ENCODE data around the gene LCP1.

The LCP1 gene

GRCh38 chr13:46143184-46143701, 38.7 kb downstream of the LCP1 start:
- in situ Hi-C loops (cut with HindIII; ENCODE audit: low sequenced_read_pairs), result no loop called here

GRCh38 chr13:46142776-46143175, 39.2 kb downstream of the LCP1 start:
- in situ Hi-C loops (cut with HindIII; ENCODE audit: low sequenced_read_pairs), result no loop called here
- DNase-seq (ENCODE audit: low read depth, low spot score), result no peak
- TF ChIP-seq CTCF (IDR thresholded peaks at IDR 0.05; ENCODE audit: low read depth, low read length), result no peak
- H3K4me3 ChIP-seq (ENCODE audit: low read depth, low read length), result no peak overlapping the region

More at GRCh38 chr13:46143184-46143701, 38.7 kb downstream of the LCP1 start:
- no peak for DNase-seq (ENCODE audit: low read depth, low spot score)
- H3K4me3 ChIP-seq (ENCODE audit: low read depth, low read length), result no peak overlapping the region
- no peak for TF ChIP-seq CTCF (IDR thresholded peaks at IDR 0.05; ENCODE audit: low read depth, low read length)

GRCh38 chr13:46140044-46140443, 41.9 kb downstream of the LCP1 start:
- TF ChIP-seq CTCF (IDR thresholded peaks at IDR 0.05; ENCODE audit: low read depth, low read length), result no peak
- in situ Hi-C loops (cut with HindIII; ENCODE audit: low sequenced_read_pairs), result no loop called here
- no peak overlapping the region for H3K4me3 ChIP-seq (ENCODE audit: low read depth, low read length)
- no peak for DNase-seq (ENCODE audit: low read depth, low spot score)

GRCh38 chr13:46137627-46138317, 44.2 kb downstream of the LCP1 start:
- in situ Hi-C loops (cut with HindIII; ENCODE audit: low sequenced_read_pairs), result no loop called here
- H3K4me3 ChIP-seq (ENCODE audit: low read depth, low read length), result no peak overlapping the region
- TF ChIP-seq CTCF (IDR thresholded peaks at IDR 0.05; ENCODE audit: low read depth, low read length), result no peak
- DNase-seq (ENCODE audit: low read depth, low spot score), result no peak

- in situ Hi-C loops (cut with HindIII; ENCODE audit: low sequenced_read_pairs), result no loop called here
- no peak for DNase-seq (ENCODE audit: low read depth, low spot score)
- no peak for TF ChIP-seq CTCF (IDR thresholded peaks at IDR 0.05; ENCODE audit: low read depth, low read length)
- no peak overlapping the region for H3K4me3 ChIP-seq (ENCODE audit: low read depth, low read length)
These were observed 45.3 kb downstream of the LCP1 start for GRCh38 chr13:46136688-46137087.

GRCh38 chr13:46134961-46135522, 46.9 kb downstream of the LCP1 start:
- no peak overlapping the region for H3K4me3 ChIP-seq (ENCODE audit: low read depth, low read length)
- no peak for TF ChIP-seq CTCF (IDR thresholded peaks at IDR 0.05; ENCODE audit: low read depth, low read length)
- DNase-seq (ENCODE audit: low read depth, low spot score), result peak; percentile 27
- in situ Hi-C loops (cut with HindIII; ENCODE audit: low sequenced_read_pairs), result no loop called here
